Measurements from ENCODE around the gene MYO9A.

GRCh38 chr15:71776304-71776703, 341.6 kb downstream of the MYO9A start:
- TF ChIP-seq CTCF (IDR thresholded peaks at IDR 0.05) (no peak), POLR2A (IDR thresholded peaks at IDR 0.05) (no peak)

Data from thyroid gland (tissue), 4 donors.